Measurements from ENCODE around the gene DAGLA. TPM values are rescaled to one million over a fixed set of nuclear protein-coding genes. Genes with fewer than 3 reads are reported as not detected.

The DAGLA gene
- total and polyA plus RNA-seq, 2 donors (not counting 3 experiments of a cell fraction or from before 2014, with no cell fraction given): 2.5 to 4.7 TPM

DNA sequence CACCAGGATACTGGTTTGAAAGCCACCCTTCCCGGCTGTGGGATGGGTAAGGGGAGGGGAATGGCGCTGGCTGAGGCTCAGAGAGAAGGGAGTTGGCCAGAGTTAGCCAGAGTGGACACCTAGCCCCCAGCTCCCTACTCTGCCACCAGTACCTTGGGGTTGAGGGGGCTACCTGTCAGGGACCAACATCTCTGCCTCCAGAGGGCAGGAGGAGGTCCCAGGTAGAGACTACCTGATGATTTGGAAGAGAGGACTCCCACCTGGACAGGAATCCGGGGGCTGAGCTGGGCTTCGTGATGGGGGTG lies 75.9 kb downstream of the DAGLA start:
- peak overlapping the region; percentile 2 for H3K4me2 ChIP-seq (ENCODE audit: insufficient read depth, low read length)
- H3K4me1 ChIP-seq (ENCODE audit: control insufficient read depth, extremely low read depth, insufficient read depth, low read length): peaks cover 12% of the 10 kb centered on the region

GRCh38 chr11:61756452-61757212 lies 76.4 kb downstream of the DAGLA start:
- TF ChIP-seq FOS (IDR thresholded peaks at IDR 0.05; ENCODE audit: borderline replicate concordance, insufficient read depth, low read length) (no peak), JUN (IDR thresholded peaks at IDR 0.05; ENCODE audit: borderline replicate concordance, insufficient read depth, insufficient read length, low read depth) (no peak), POLR2AphosphoS5 (IDR thresholded peaks at IDR 0.05; ENCODE audit: insufficient read depth, low read depth, low read length) (peak; percentile 44)
- TF ChIP-seq, protein P1, sequence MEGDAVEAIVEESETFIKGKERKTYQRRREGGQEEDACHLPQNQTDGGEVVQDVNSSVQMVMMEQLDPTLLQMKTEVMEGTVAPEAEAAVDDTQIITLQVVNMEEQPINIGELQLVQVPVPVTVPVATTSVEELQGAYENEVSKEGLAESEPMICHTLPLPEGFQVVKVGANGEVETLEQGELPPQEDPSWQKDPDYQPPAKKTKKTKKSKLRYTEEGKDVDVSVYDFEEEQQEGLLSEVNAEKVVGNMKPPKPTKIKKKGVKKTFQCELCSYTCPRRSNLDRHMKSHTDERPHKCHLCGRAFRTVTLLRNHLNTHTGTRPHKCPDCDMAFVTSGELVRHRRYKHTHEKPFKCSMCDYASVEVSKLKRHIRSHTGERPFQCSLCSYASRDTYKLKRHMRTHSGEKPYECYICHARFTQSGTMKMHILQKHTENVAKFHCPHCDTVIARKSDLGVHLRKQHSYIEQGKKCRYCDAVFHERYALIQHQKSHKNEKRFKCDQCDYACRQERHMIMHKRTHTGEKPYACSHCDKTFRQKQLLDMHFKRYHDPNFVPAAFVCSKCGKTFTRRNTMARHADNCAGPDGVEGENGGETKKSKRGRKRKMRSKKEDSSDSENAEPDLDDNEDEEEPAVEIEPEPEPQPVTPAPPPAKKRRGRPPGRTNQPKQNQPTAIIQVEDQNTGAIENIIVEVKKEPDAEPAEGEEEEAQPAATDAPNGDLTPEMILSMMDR (IDR thresholded peaks at IDR 0.05; ENCODE audit: extremely low read depth in 1 of 2, insufficient read depth in 1 of 2, low read depth in 1 of 2, low read length in 2 of 2): no peak
- peak; percentile 8 for FAIRE-seq

More for the DNA sequence above, 75.9 kb downstream of the DAGLA start:
- H3K79me2 ChIP-seq (ENCODE audit: control insufficient read depth, insufficient read depth, low read length): no peaks in the 10 kb centered on the region
- BruUV-seq (replicated peaks): no TSS peak
- no peak for FAIRE-seq
- no peaks in the 10 kb centered on the region for H3K27me3 ChIP-seq (ENCODE audit: control insufficient read depth in 2 of 2, insufficient read depth in 2 of 2, low read length in 2 of 2)
- H2AFZ ChIP-seq (ENCODE audit: low read depth, low read length): no peak overlapping the region
- no peak for TF ChIP-seq POLR2AphosphoS5 (IDR thresholded peaks at IDR 0.05; ENCODE audit: insufficient read depth, low read depth, low read length)
- no peak for TF ChIP-seq EZH2 (IDR thresholded peaks at IDR 0.05; ENCODE audit: borderline replicate concordance, low read depth, low read length, severe bottlenecking)
- no peaks in the 10 kb centered on the region for H3K9me3 ChIP-seq (replicated peaks; ENCODE audit: control insufficient read depth, insufficient read depth, low read length)
- H3K9ac ChIP-seq (replicated peaks; ENCODE audit: extremely low read depth, insufficient read depth, low read length): no peak overlapping the region
- H3K9me1 ChIP-seq (replicated peaks; ENCODE audit: control insufficient read depth, extremely low read depth, insufficient read depth, low read length): no peaks in the 10 kb centered on the region
- H4K20me1 ChIP-seq (replicated peaks; ENCODE audit: control insufficient read depth, extremely low read depth, insufficient read depth, low read length): no peaks in the 10 kb centered on the region
- intact Hi-C loops (cut with micrococcal nuclease) (no loop called here), dilution Hi-C loops (cut with MboI; ENCODE audit: extremely low pct_ligation_motif_present, low sequenced_read_pairs) (no loop called here)
- CTCF ChIA-PET: interaction anchor here (1.8 kb wide), 1 partner anchor 19 kb away, joined by 6 read pairs; no protein-coding TSS in a partner anchor
- H3K4me3 ChIP-seq (replicated peaks in 1 of 3; ENCODE audit: insufficient read depth in 1 of 3, low read depth in 1 of 3, low read length in 3 of 3): no peak overlapping the region
- H3K36me3 ChIP-seq (ENCODE audit: control insufficient read depth in 2 of 2, extremely low read depth in 1 of 2, insufficient read depth in 2 of 2, low read length in 2 of 2): no peaks in the 10 kb centered on the region
- no peak for DNase-seq (ENCODE audit: low read depth, low spot score)
- POLR2A ChIA-PET: no interaction called here
- H3K27ac ChIP-seq (ENCODE audit: insufficient read depth, low read depth, low read length): no peak overlapping the region

More at GRCh38 chr11:61756452-61757212, 76.4 kb downstream of the DAGLA start:
- dilution Hi-C loops (cut with MboI; ENCODE audit: extremely low pct_ligation_motif_present, low sequenced_read_pairs): no loop called here
- no peaks in the 10 kb centered on the region for H3K79me2 ChIP-seq (ENCODE audit: control insufficient read depth, insufficient read depth, low read length)
- H3K4me2 ChIP-seq (ENCODE audit: insufficient read depth, low read length): peak overlapping the region; percentile 2
- H3K27me3 ChIP-seq (ENCODE audit: control insufficient read depth in 2 of 2, insufficient read depth in 2 of 2, low read length in 2 of 2): no peaks in the 10 kb centered on the region
- H3K27ac ChIP-seq (ENCODE audit: insufficient read depth, low read depth, low read length): no peak overlapping the region
- DNase-seq (ENCODE audit: low read depth, low spot score): peak; percentile 14
- H4K20me1 ChIP-seq (replicated peaks; ENCODE audit: control insufficient read depth, extremely low read depth, insufficient read depth, low read length): no peaks in the 10 kb centered on the region
- H3K9me3 ChIP-seq (replicated peaks; ENCODE audit: control insufficient read depth, insufficient read depth, low read length): no peaks in the 10 kb centered on the region
- H3K9ac ChIP-seq (replicated peaks; ENCODE audit: extremely low read depth, insufficient read depth, low read length): no peak overlapping the region
- H3K4me1 ChIP-seq (ENCODE audit: control insufficient read depth, extremely low read depth, insufficient read depth, low read length): peaks cover 12% of the 10 kb centered on the region
- H3K4me3 ChIP-seq (replicated peaks in 1 of 3; ENCODE audit: insufficient read depth in 1 of 3, low read depth in 1 of 3, low read length in 3 of 3): no peak overlapping the region
- H3K9me1 ChIP-seq (replicated peaks; ENCODE audit: control insufficient read depth, extremely low read depth, insufficient read depth, low read length): no peaks in the 10 kb centered on the region
- ChIA-PET POLR2A (no interaction called here), CTCF (interaction anchor here (0.9 to 1.8 kb wide), 2 partner anchors 9 to 21 kb away, joined by 3 to 8 read pairs; no protein-coding TSS in a partner anchor)
- H2AFZ ChIP-seq (ENCODE audit: low read depth, low read length): peak overlapping the region; percentile 46
- BruUV-seq (replicated peaks): no TSS peak
- intact Hi-C loops (cut with micrococcal nuclease): no loop called here
- H3K36me3 ChIP-seq (ENCODE audit: control insufficient read depth in 2 of 2, extremely low read depth in 1 of 2, insufficient read depth in 2 of 2, low read length in 2 of 2): no peaks in the 10 kb centered on the region

Measured in endothelial cell of umbilical vein (primary cell).